HepG2 (cell line): Measurements from ENCODE around the gene CTF1. TPM values are rescaled to one million over a fixed set of nuclear protein-coding genes. Genes with fewer than 3 reads are reported as not detected.

Source experiments
- AGO2 ChIP-seq: fragments of 200-400 bp; formaldehyde crosslinking; optimal IDR thresholded peaks from 2 replicates; pipeline ENCODE3; 2017; ENCODE audit warnings: mild to moderate bottlenecking, low read depth, low read length, moderate library complexity
- ATF7 ChIP-seq, 2 experiments: fragments of 450-650 bp in 1 of 2; sonication (generic) in 1 of 2; formaldehyde crosslinking in 1 of 2; IDR thresholded peaks; 2 replicates each; pipeline versions ENCODE4 v1.4.0 to v1.6.1; 2016 to 2020; ENCODE audit warnings: antibody characterized with exemption in 1 of 2, mild to moderate bottlenecking in 1 of 2, missing genetic modification reagents in 1 of 2
- ELF3 ChIP-seq: IDR thresholded peaks from 2 replicates; pipeline ENCODE4 v1.6.1; 2016; ENCODE audit warnings: missing genetic modification reagents, missing compliant biosample characterization
- GMEB2 ChIP-seq: IDR thresholded peaks from 2 replicates; pipeline ENCODE4 v1.6.1; 2016; ENCODE audit warnings: missing biosample characterization, missing genetic modification reagents, low read depth
- HCFC1 ChIP-seq: fragments of 150-350 bp; IDR thresholded peaks from 2 replicates; pipeline ENCODE4 v1.6.1; 2014; ENCODE audit warnings: low read depth, low read length
- HDAC6 ChIP-seq: fragments of 200-600 bp; sonication (generic); IDR thresholded peaks from 2 replicates; pipeline ENCODE4 v1.7.0; 2017; ENCODE audit warnings: mild to moderate bottlenecking, antibody characterized with exemption, low read length, low read depth
- HMGXB3 ChIP-seq: sonication (generic); formaldehyde crosslinking; IDR thresholded peaks from 2 replicates; pipeline ENCODE4 v1.4.0; 2020; ENCODE audit warnings: missing genetic modification reagents, borderline replicate concordance
- KLF12 ChIP-seq: sonication (generic); formaldehyde crosslinking; IDR thresholded peaks from 2 replicates; pipeline ENCODE4 v1.4.0; 2020; ENCODE audit warnings: missing genetic modification reagents, borderline replicate concordance
- PHF21A ChIP-seq: sonication (generic); formaldehyde crosslinking; IDR thresholded peaks from 2 replicates; pipeline ENCODE4 v1.5.0; 2020; ENCODE audit warnings: mild to moderate bottlenecking, missing genetic modification reagents
- SATB2 ChIP-seq: sonication (generic); formaldehyde crosslinking; IDR thresholded peaks from 2 replicates; pipeline ENCODE4 v1.5.0; 2020; ENCODE audit warnings: missing genetic modification reagents
- SMYD3 ChIP-seq: sonication (generic); formaldehyde crosslinking; IDR thresholded peaks from 2 replicates; pipeline ENCODE4 v1.8.1; 2023; ENCODE audit warnings: mild to moderate bottlenecking, missing genetic modification reagents
- SP4 ChIP-seq: sonication (generic); formaldehyde crosslinking; IDR thresholded peaks from 2 replicates; pipeline ENCODE4 v1.8.1; 2023; ENCODE audit warnings: mild to moderate bottlenecking, missing genetic modification reagents
- SPEN ChIP-seq: sonication (generic); formaldehyde crosslinking; IDR thresholded peaks from 2 replicates; pipeline ENCODE4 v1.5.1; 2020; ENCODE audit warnings: low read depth, mild to moderate bottlenecking, missing genetic modification reagents
- ZFP36 ChIP-seq: fragments of 150-350 bp; IDR thresholded peaks from 2 replicates; pipeline ENCODE4 v1.6.1; 2018; ENCODE audit warnings: borderline replicate concordance, low read length, low read depth; ENCODE audit not compliant: partially characterized antibody
- ZNF207 ChIP-seq: fragments of 450-650 bp; IDR thresholded peaks from 2 replicates; pipeline ENCODE4 v1.6.1; 2016; ENCODE audit warnings: antibody characterized with exemption, borderline replicate concordance
- ZNF280D ChIP-seq: sonication (generic); formaldehyde crosslinking; IDR thresholded peaks from 2 replicates; pipeline ENCODE4 v1.5.1; 2020; ENCODE audit warnings: mild to moderate bottlenecking, missing genetic modification reagents
- ZNF331 ChIP-seq: sonication (generic); formaldehyde crosslinking; IDR thresholded peaks from 2 replicates; pipeline ENCODE4 v1.4.0; 2020; ENCODE audit warnings: missing genetic modification reagents
- ZNF354B ChIP-seq: sonication (generic); formaldehyde crosslinking; IDR thresholded peaks from 2 replicates; pipeline ENCODE4 v1.8.0; 2022; ENCODE audit warnings: mild to moderate bottlenecking, missing genetic modification reagents
- ZNF629 ChIP-seq: sonication (generic); formaldehyde crosslinking; conservative IDR thresholded peaks from 2 replicates; pipeline ENCODE4 v1.5.0; 2020; ENCODE audit warnings: missing genetic modification reagents
- ZNF691 ChIP-seq: sonication (generic); formaldehyde crosslinking; IDR thresholded peaks from 2 replicates; pipeline ENCODE4 v1.4.0; 2020; ENCODE audit warnings: missing genetic modification reagents, low read depth, mild to moderate bottlenecking, borderline replicate concordance
- polyA plus RNA-seq, 8 experiments: library from polyadenylated mRNA; depleted of rRNA in 3 of 8; stranded (reverse) in 7 of 8; unstranded in 1 of 8; fragments of >200 nt; fragmentation: Illumina TruSeq in 4 of 8; extraction: Trizol in 4 of 8; gene quantifications; 2 replicates each; pipeline versions ENCODE4 v1.2.1 to v1.2.3, GENCODE V29; 2011 to 2016; ENCODE audit warnings: low read depth in 4 of 8, missing spikeins in 1 of 8, mixed read lengths in 1 of 8; ENCODE audit not compliant: insufficient read depth in 1 of 8
- total RNA-seq, 5 experiments: library from RNA; depleted of rRNA; stranded (reverse); fragments of >200 nt; fragmentation: Illumina TruSeq; extraction: Trizol; gene quantifications; 2 replicates each; pipeline ENCODE4 v1.2.3, GENCODE V29; 2016; ENCODE audit warnings: low read depth in 1 of 5

CTF1 gene
- total and polyA plus RNA-seq, 2 of the 13 experiments (the other 11 are each of a cell fraction or from before 2014, with no cell fraction given) = 0.13 to 1.8 TPM

GRCh38 chr16:30922960-30923535, 26.6 kb downstream of the CTF1 start (continued):
- TF ChIP-seq ZFP36 (no peak), ZNF280D (CRISPR knock-in tag) (peak; percentile 27), SMYD3 (CRISPR knock-in tag) (0 out of 2 replicates have a peak, but pooled peaks have one; percentile 66), ELF3 (CRISPR knock-in tag) (no peak; the same call in 1 of the 2 replicates), ATF7 (IDR thresholded peaks at IDR 0.05) (no peak), ATF7 (CRISPR knock-in tag; IDR thresholded peaks at IDR 0.05) (0 out of 2 replicates have a peak, but pooled peaks have one; percentile 2), SPEN (CRISPR knock-in tag) (peak; percentile 60; the same call in 1 of the 2 replicates), GMEB2 (peak; percentile 87), SP4 (peak; percentile 99), ZNF691 (CRISPR knock-in tag) (no peak), SATB2 (no peak), ZNF629 (CRISPR knock-in tag) (no peak), ZNF354B (CRISPR knock-in tag) (peak; percentile 99; the same call in 1 of the 2 replicates), HDAC6 (no peak), AGO2 (no peak), HCFC1 (peak; percentile 97), KLF12 (peak; percentile 90), ZNF207 (no peak), HMGXB3 (CRISPR knock-in tag) (0 out of 2 replicates have a peak, but pooled peaks have one; percentile 17), PHF21A (no peak), ZNF331 (CRISPR knock-in tag) (no peak)
